HEK293T (cell line): ENCODE data around the gene STMN1.

ENCODE experiments used
- BHLHE40 ChIP-seq: fragments of 450-650 bp; IDR thresholded peaks from 2 replicates; pipeline ENCODE4 v1.6.1; 2016; ENCODE audit warnings: mild to moderate bottlenecking, moderate library complexity, borderline replicate concordance
- HDGF ChIP-seq: fragments of 450-650 bp; IDR thresholded peaks from 2 replicates; pipeline ENCODE4 v1.6.1; 2017; ENCODE audit warnings: antibody characterized with exemption, borderline replicate concordance
- SP1 ChIP-seq: fragments of 450-650 bp; IDR thresholded peaks from 2 replicates; pipeline ENCODE4 v1.6.1; 2017
- SUZ12 ChIP-seq: fragments of 450-650 bp; IDR thresholded peaks from 2 replicates; pipeline ENCODE4 v1.6.1; 2016; ENCODE audit warnings: mild to moderate bottlenecking
- TARDBP ChIP-seq: fragments of 450-650 bp; IDR thresholded peaks from 2 replicates; pipeline ENCODE4 v1.6.1; 2016
- TF ChIP-seq, protein P1 (sequence below): fragments of 450-650 bp; IDR thresholded peaks from 2 replicates; pipeline ENCODE4 v1.6.1; 2016

DNA sequence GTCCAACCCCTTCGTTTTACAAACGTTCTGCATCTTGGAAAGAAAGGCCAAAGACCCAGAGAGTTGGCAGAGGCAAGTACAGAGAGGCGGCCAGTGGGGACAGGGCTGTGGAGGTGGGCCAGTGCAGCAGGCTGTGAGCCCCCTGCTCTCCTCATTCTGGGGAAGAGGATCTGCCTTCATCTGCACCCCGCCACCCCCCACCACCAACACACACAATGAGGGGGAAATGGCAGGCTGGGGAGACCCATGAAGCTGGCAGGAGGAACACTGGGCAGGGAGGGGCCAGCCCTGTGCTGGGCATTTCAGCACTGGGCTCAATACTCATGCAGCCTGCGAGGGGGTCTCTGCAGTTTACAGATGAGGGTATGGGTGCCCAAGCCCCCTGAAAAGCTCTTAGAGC is 14.6 kb downstream of the STMN1 start:
- TF ChIP-seq HDGF: no peak
- TF ChIP-seq, protein P1, sequence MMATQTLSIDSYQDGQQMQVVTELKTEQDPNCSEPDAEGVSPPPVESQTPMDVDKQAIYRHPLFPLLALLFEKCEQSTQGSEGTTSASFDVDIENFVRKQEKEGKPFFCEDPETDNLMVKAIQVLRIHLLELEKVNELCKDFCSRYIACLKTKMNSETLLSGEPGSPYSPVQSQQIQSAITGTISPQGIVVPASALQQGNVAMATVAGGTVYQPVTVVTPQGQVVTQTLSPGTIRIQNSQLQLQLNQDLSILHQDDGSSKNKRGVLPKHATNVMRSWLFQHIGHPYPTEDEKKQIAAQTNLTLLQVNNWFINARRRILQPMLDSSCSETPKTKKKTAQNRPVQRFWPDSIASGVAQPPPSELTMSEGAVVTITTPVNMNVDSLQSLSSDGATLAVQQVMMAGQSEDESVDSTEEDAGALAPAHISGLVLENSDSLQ: no peak
- TF ChIP-seq BHLHE40: no peak
- TF ChIP-seq SP1: no peak
- TF ChIP-seq SUZ12: no peak
- TF ChIP-seq TARDBP: no peak
